Tibial nerve (tissue), 4 donors: ENCODE results near the gene TAS2R10.

Experiments
- CTCF ChIP-seq, 5 experiments: fragments of 200-600 bp in 3 of 5; fragments of 450-650 bp in 2 of 5; sonication (generic) in 3 of 5; IDR thresholded peaks; one replicate each; pipeline ENCODE4 v1.5.1; 2016 to 2019; ENCODE audit warnings: antibody characterized with exemption in 5 of 5, mild to moderate bottlenecking in 3 of 5, moderate library complexity in 2 of 5
- EP300 ChIP-seq, 2 donors: sonication (generic); formaldehyde crosslinking; IDR thresholded peaks; one replicate each; pipeline ENCODE4 v1.6.1; 2017; ENCODE audit warnings: antibody characterized with exemption in 2 of 2, mild to moderate bottlenecking in 1 of 2
- POLR2A ChIP-seq, 2 donors: fragments of 450-650 bp; IDR thresholded peaks; one replicate each; pipeline ENCODE4 v1.6.1; 2017; ENCODE audit warnings: antibody characterized with exemption in 2 of 2, mild to moderate bottlenecking in 2 of 2, moderate library complexity in 2 of 2

GRCh38 chr12:10863512-10864218 is 37.5 kb upstream of the TAS2R10 start:
- TF ChIP-seq CTCF (IDR thresholded peaks at IDR 0.05) (no peak), POLR2A (IDR thresholded peaks at IDR 0.05) (no peak), EP300 (IDR thresholded peaks at IDR 0.05) (no peak)
